GM12878 (cell line): Measurements from ENCODE around the gene ATN1. TPM values are rescaled to one million over a fixed set of nuclear protein-coding genes. Genes with fewer than 3 reads are reported as not detected.

Source experiments
- ATAC-seq: fragments of 200-7000 bp; cut with Tn5 transposase; 3 replicates; pipeline ENCODE4 v1.9.1; 2020; ENCODE audit warnings: mild to moderate bottlenecking, moderate library complexity
- BruUV-seq: library from RNA; stranded (reverse); fragments of 400-500 nt; replicated peaks from 2 replicates; lab custom pipeline; 2021; lab: Mats Ljungman, UMichigan
- CTCF ChIA-PET: fragments of 300-600 bp; sonication (Branson Sonifier 250); formaldehyde crosslinking; extraction: SDS; loops from one replicate; lab custom pipeline; 2021; ENCODE audit warnings: inconsistent platforms; lab: Yijun Ruan, JAX
- POLR2A ChIA-PET: fragments of 350-600 bp; formaldehyde crosslinking; extraction: SDS; loops from one replicate; lab custom pipeline; 2021; ENCODE audit warnings: inconsistent platforms; lab: Charles Lee
- RAD21 ChIA-PET: fragments of 300-600 bp; sonication (Branson Sonifier 250); formaldehyde crosslinking; loops from one replicate; lab custom pipeline; 2023; ENCODE audit warnings: antibody characterized with exemption; ENCODE audit not compliant: unreplicated experiment; lab: Charles Lee
- SMC1A ChIA-PET: fragments of 300-600 bp; sonication (Branson Sonifier 250); formaldehyde crosslinking; loops from one replicate; lab custom pipeline; 2023; ENCODE audit not compliant: unreplicated experiment, uncharacterized antibody; lab: Charles Lee
- DNase-seq: peaks from one replicate; pipeline ENCODE4 v3.0.0-alpha.2; 2011; ENCODE audit warnings: low read depth, low spot score
- FAIRE-seq: peaks from 3 replicates; lab custom pipeline; 2011; peaks lifted over from hg19 to GRCh38; lab: Jason Lieb, UNC
- H2AFZ ChIP-seq: 2 replicates; pipeline ENCODE4 v1.6.0; 2011; ENCODE audit warnings: low read depth, low read length, control low read depth; ENCODE audit not compliant: control insufficient read depth
- H3K27ac ChIP-seq: 2 replicates; pipeline ENCODE4 v1.5.1; 2011; ENCODE audit warnings: control low read depth; ENCODE audit not compliant: control insufficient read depth, insufficient read depth
- H3K27me3 ChIP-seq, 2 experiments: replicated peaks in 1 of 2; 2 replicates each; pipeline versions ENCODE4 v1.6.0 to v1.6.1; 2011; ENCODE audit warnings: low read length in 1 of 2; ENCODE audit not compliant: control insufficient read depth in 2 of 2, insufficient read depth in 2 of 2
- H3K36me3 ChIP-seq, 2 experiments: 2 replicates each; pipeline ENCODE4 v1.5.1; 2011; ENCODE audit warnings: low read length in 1 of 2; ENCODE audit not compliant: control insufficient read depth in 2 of 2, insufficient read depth in 2 of 2
- H3K4me1 ChIP-seq: 2 replicates; pipeline ENCODE4 v1.6.1; 2011; ENCODE audit warnings: mild to moderate bottlenecking, low read length, moderate library complexity, mixed read lengths; ENCODE audit not compliant: control insufficient read depth, insufficient read depth
- H3K4me2 ChIP-seq: 2 replicates; pipeline ENCODE4 v1.6.0; 2011; ENCODE audit warnings: control low read depth; ENCODE audit not compliant: control insufficient read depth, insufficient read depth
- H3K4me3 ChIP-seq: fragments of 200-600 bp; sonication (generic); 2 replicates; pipeline ENCODE4 v1.5.1; 2016
- H3K79me2 ChIP-seq: 2 replicates; pipeline ENCODE4 v1.6.0; 2011; ENCODE audit warnings: low read length; ENCODE audit not compliant: control insufficient read depth, insufficient read depth
- H3K9ac ChIP-seq: 2 replicates; pipeline ENCODE4 v1.8.0; 2011; ENCODE audit warnings: low read length, control low read depth, mixed read lengths; ENCODE audit not compliant: control insufficient read depth, insufficient read depth
- H3K9me3 ChIP-seq: replicated peaks from 3 replicates; pipeline ENCODE4 v1.5.1; 2011; ENCODE audit warnings: mild to moderate bottlenecking, low read length; ENCODE audit not compliant: control insufficient read depth, insufficient read depth
- H4K20me1 ChIP-seq: 2 replicates; pipeline ENCODE4 v1.6.0; 2011; ENCODE audit not compliant: control insufficient read depth, insufficient read depth
- BCL11A ChIP-seq: IDR thresholded peaks from 2 replicates; pipeline ENCODE4 v1.6.1; 2011; ENCODE audit warnings: low read depth, low read length
- CHD2 ChIP-seq: IDR thresholded peaks from 2 replicates; pipeline ENCODE4 v1.6.1; 2011; ENCODE audit warnings: low read depth, low read length, improper control_type of control experiment, borderline replicate concordance
- ETV6 ChIP-seq, 2 experiments: fragments of 450-650 bp in 1 of 2; IDR thresholded peaks in 1 of 2; conservative IDR thresholded peaks in 1 of 2; 2 replicates each; pipeline ENCODE4 v1.6.1; 2014; ENCODE audit warnings: antibody characterized with exemption in 1 of 2, borderline replicate concordance in 1 of 2, low read depth in 1 of 2, mild to moderate bottlenecking in 1 of 2, moderate library complexity in 1 of 2
- FOXK2 ChIP-seq: fragments of 450-650 bp; IDR thresholded peaks from 2 replicates; pipeline ENCODE4 v1.6.1; 2017; ENCODE audit warnings: mild to moderate bottlenecking, moderate library complexity
- IKZF1 ChIP-seq: fragments of 450-650 bp; conservative IDR thresholded peaks from 2 replicates; pipeline ENCODE4 v1.6.1; 2017; ENCODE audit warnings: antibody characterized with exemption, mild to moderate bottlenecking
- IRF4 ChIP-seq: IDR thresholded peaks from 2 replicates; pipeline ENCODE4 v1.6.1; 2011; ENCODE audit warnings: low read depth, low read length
- JUND ChIP-seq: IDR thresholded peaks from 2 replicates; pipeline ENCODE4 v1.6.1; 2012; ENCODE audit warnings: low read depth, mild to moderate bottlenecking, low read length, improper control_type of control experiment, moderate library complexity
- NFYB ChIP-seq: IDR thresholded peaks from 2 replicates; pipeline ENCODE4 v1.6.1; 2011; ENCODE audit warnings: low read depth, mild to moderate bottlenecking, low read length, improper control_type of control experiment, moderate library complexity; ENCODE audit not compliant: insufficient read depth
- RAD51 ChIP-seq: fragments of 450-650 bp; IDR thresholded peaks from 2 replicates; pipeline ENCODE4 v1.6.1; 2016; ENCODE audit warnings: moderate library complexity, mild to moderate bottlenecking, inconsistent platforms
- SP1 ChIP-seq: IDR thresholded peaks from one replicate; pipeline ENCODE4 v1.6.1; 2011; ENCODE audit warnings: low read depth, low read length
- SUZ12 ChIP-seq: fragments of 200-600 bp; sonication (generic); IDR thresholded peaks from one replicate; pipeline ENCODE4 v1.6.1; 2018; ENCODE audit warnings: antibody characterized with exemption, mild to moderate bottlenecking; ENCODE audit not compliant: unreplicated experiment
- WRNIP1 ChIP-seq: IDR thresholded peaks from 2 replicates; pipeline ENCODE4 v1.6.1; 2011; ENCODE audit warnings: low read depth, low read length, improper control_type of control experiment, borderline replicate concordance
- WGBS: methylation state at CpG from one replicate; pipeline ENCODE4 v1.1.6; 2016; ENCODE audit warnings: low lambda C conversion rate; ENCODE audit not compliant: insufficient replicate concordance, insufficient coverage; ENCODE audit errors: missing lambda C conversion rate; 5-methylcytosine and 5-hydroxymethylcytosine counted together
- in situ Hi-C: fragments of 300-500 bp; cut with MboI; formaldehyde crosslinking; loops from 9 replicates; pipeline ENCODE4 v1.14.3; 2018; ENCODE audit warnings: mixed read lengths
- intact Hi-C: fragments of 100-400 bp; cut with micrococcal nuclease; formaldehyde crosslinking; loops from one replicate; pipeline ENCODE4 v1.14.2; 2022; ENCODE audit not compliant: unreplicated experiment
- polyA plus RNA-seq, 11 experiments: library from polyadenylated mRNA; depleted of rRNA in 4 of 11; unstranded in 6 of 11; stranded (reverse) in 5 of 11; fragments of >200 nt; fragmentation: Nextera tagmentation in 4 of 11; fragmentation: Illumina TruSeq in 1 of 11; extraction: Ambion mirVana in 4 of 11; extraction: Trizol in 1 of 11; gene quantifications; 1 replicate in 1 of 11; 2 replicates in 10 of 11; pipeline versions ENCODE4 v1.2.1 to v1.2.3, GENCODE V29; 2011 to 2016; ENCODE audit warnings: inconsistent platforms in 2 of 11, missing spikeins in 2 of 11, low read depth in 1 of 11
- total RNA-seq, 4 experiments: library from RNA; depleted of rRNA in 3 of 4; stranded (reverse); fragments of >200 nt in 3 of 4; fragmentation: Illumina TruSeq in 1 of 4; extraction: Trizol in 1 of 4; gene quantifications; 2 replicates each; pipeline versions ENCODE4 v1.2.1 to v1.2.3, GENCODE V29; 2013 to 2021
- TF ChIP-seq, protein P1 (sequence below): IDR thresholded peaks from 2 replicates; pipeline ENCODE4 v1.6.1; 2012; ENCODE audit warnings: low read depth, low read length, improper control_type of control experiment
- TF ChIP-seq, protein P2 (sequence below): fragments of 450-650 bp; IDR thresholded peaks from 2 replicates; pipeline ENCODE4 v1.6.1; 2016; ENCODE audit warnings: mild to moderate bottlenecking

ATN1 gene
- total and polyA plus RNA-seq, 10 of the 15 experiments (the other 5 are each of a cell fraction or from before 2014, with no cell fraction given) = 0.08 to 44.5 (median 5.0) TPM

DNA sequence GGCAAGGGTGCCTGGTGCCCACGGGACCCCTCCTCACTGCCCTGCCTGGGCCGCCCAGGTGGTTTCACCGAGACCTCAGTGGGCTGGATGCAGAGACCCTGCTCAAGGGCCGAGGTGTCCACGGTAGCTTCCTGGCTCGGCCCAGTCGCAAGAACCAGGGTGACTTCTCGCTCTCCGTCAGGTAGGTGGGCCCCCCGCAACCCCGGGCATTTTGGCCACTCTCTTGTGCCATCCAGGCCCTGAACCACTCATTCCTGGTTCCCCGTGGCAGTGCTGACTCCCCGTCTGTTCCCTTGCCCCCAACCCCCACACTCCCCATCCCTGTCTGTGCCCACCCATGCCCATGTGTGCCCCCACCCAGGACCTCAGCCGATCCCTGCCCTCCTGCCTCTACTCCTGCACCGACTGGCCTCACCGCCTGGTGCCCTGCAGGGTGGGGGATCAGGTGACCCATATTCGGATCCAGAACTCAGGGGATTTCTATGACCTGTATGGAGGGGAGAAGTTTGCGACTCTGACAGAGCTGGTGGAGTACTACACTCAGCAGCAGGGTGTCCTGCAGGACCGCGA is 23.9 kb downstream of the ATN1 start:
- DNase-seq (no peak), FAIRE-seq (no peak), ATAC-seq (peak; percentile 10)
- ChIA-PET SMC1A (interaction anchor here (1.6 to 11.6 kb wide), 2 partner anchors 8 to 9 kb away, joined by 6 to 395 read pairs; partner anchors contain the start of genes C12orf57 and RNU7-1), RAD21 (interaction anchor here (1.1 to 3.4 kb wide), 6 partner anchors 8 to 83 kb away, joined by 3 to 16 read pairs (median 6); partner anchors contain the start of genes C12orf57 and RNU7-1), POLR2A (interaction anchor here (0.6 to 17.8 kb wide), 7 partner anchors 8 to 324 kb away, joined by 3 to 524 read pairs (median 6); partner anchors contain the start of genes C12orf57, LRRC23, RNU7-1 and TPI1), CTCF (interaction anchor here (0.8 to 11.6 kb wide), 6 partner anchors 8 to 100 kb away, joined by 3 to 645 read pairs (median 4); partner anchors contain the start of genes C12orf57, CDCA3 and RNU7-1)
- WGBS = 2% methylated on average over 19 of the region's 20 CpGs
- in situ Hi-C loops = loop anchor here (25.0 kb wide), 1 partner anchor 1686 kb away; no protein-coding TSS in a partner anchor
- Histone ChIP-seq H3K27ac (peak overlapping the region; percentile 99), H3K4me2 (peak overlapping the region; percentile 99), H3K4me1 (peaks cover 73% of the 10 kb centered on the region), H4K20me1 (no peaks in the 10 kb centered on the region), H3K9ac (peak overlapping the region; percentile 99), H2AFZ (no peak overlapping the region), H3K9me3 (no peaks in the 10 kb centered on the region), H3K79me2 (peaks cover 82% of the 10 kb centered on the region), H3K4me3 (peak overlapping the region; percentile 95), H3K27me3 (no peaks in the 10 kb centered on the region), H3K36me3 (peaks cover 6 to 23% of the 10 kb centered on the region in 2 experiments)
- TF ChIP-seq CHD2 = no peak
- TF ChIP-seq, protein P1, sequence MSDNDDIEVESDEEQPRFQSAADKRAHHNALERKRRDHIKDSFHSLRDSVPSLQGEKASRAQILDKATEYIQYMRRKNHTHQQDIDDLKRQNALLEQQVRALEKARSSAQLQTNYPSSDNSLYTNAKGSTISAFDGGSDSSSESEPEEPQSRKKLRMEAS = peak; percentile 4; the same call in 1 of the 2 replicates
- TF ChIP-seq ETV6 (conservative IDR thresholded peaks at IDR 0.05 in 1 of 2, IDR thresholded peaks at IDR 0.05 in 1 of 2; ENCODE audit: borderline replicate concordance in 1 of 2, low read depth in 1 of 2) = no peak
- TF ChIP-seq BCL11A = no peak
- no peak for TF ChIP-seq SP1
- TF ChIP-seq, protein P2, sequence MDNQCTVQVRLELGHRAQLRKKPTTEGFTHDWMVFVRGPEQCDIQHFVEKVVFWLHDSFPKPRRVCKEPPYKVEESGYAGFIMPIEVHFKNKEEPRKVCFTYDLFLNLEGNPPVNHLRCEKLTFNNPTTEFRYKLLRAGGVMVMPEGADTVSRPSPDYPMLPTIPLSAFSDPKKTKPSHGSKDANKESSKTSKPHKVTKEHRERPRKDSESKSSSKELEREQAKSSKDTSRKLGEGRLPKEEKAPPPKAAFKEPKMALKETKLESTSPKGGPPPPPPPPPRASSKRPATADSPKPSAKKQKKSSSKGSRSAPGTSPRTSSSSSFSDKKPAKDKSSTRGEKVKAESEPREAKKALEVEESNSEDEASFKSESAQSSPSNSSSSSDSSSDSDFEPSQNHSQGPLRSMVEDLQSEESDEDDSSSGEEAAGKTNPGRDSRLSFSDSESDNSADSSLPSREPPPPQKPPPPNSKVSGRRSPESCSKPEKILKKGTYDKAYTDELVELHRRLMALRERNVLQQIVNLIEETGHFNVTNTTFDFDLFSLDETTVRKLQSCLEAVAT = peak; percentile 15; the same call in 1 of the 2 replicates
- no peak for TF ChIP-seq WRNIP1
- no peak for TF ChIP-seq JUND
- TF ChIP-seq FOXK2 = no peak
- no peak for TF ChIP-seq IKZF1
- no peak for TF ChIP-seq NFYB
- TF ChIP-seq SUZ12 = no peak
- TF ChIP-seq RAD51 = 0 out of 2 replicates have a peak, but pooled peaks have one; percentile 41
- no peak for TF ChIP-seq IRF4
- no TSS peak for BruUV-seq
- intact Hi-C loops = no loop called here
